Stimulated activated CD4-positive, alpha-beta T cell treated with anti-CD3 and anti-CD28 coated beads, Interleukin-4, amount 100 ng/mL, for 48 hours (primary cell): ENCODE data around the gene MYH13.

Experiments used
- DNase-seq, 2 donors: peaks; one replicate each; pipeline ENCODE4 v3.0.0-alpha.2; 2020; ENCODE audit warnings: low read depth in 2 of 2

MYH13 gene

GRCh38 chr17:10251212-10251948, 121.4 kb downstream of the MYH13 start:
- DNase-seq: no peak
